Mesothelial cell of epicardium (in vitro differentiated cells): ENCODE measurements around the gene MRPL37. TPM values are rescaled to one million over a fixed set of nuclear protein-coding genes. Genes with fewer than 3 reads are reported as not detected.
"Not testable (repeated sequence)": the region's sequence is repeated elsewhere in the genome, so short reads cannot be mapped to it uniquely, and the experiment has no call there.

ENCODE experiments used
- DNase-seq, 2 experiments: peaks; one replicate each; pipeline ENCODE4 v3.0.0; 2021; ENCODE audit warnings: low spot score in 2 of 2; ENCODE audit not compliant: unreplicated experiment in 2 of 2
- H3K27ac Mint-ChIP-seq: 2 replicates; pipeline ENCODE4 v1.8.0; 2021; ENCODE audit warnings: mixed read lengths
- H3K27me3 Mint-ChIP-seq: 2 replicates; pipeline ENCODE4 v1.8.0; 2021; ENCODE audit warnings: low read depth, mixed read lengths
- H3K36me3 Mint-ChIP-seq: 2 replicates; pipeline ENCODE4 v1.8.0; 2021; ENCODE audit warnings: mixed read lengths
- H3K4me1 Mint-ChIP-seq: 2 replicates; pipeline ENCODE4 v1.8.0; 2021; ENCODE audit warnings: mixed read lengths
- H3K4me3 Mint-ChIP-seq: 2 replicates; pipeline ENCODE4 v1.8.0; 2021; ENCODE audit warnings: mild to moderate bottlenecking, moderate library complexity, mixed read lengths
- H3K9me3 Mint-ChIP-seq: 2 replicates; pipeline ENCODE4 v1.8.0; 2021; ENCODE audit warnings: mixed read lengths
- CTCF ChIP-seq: fragments of 200-600 bp; sonication (generic); IDR thresholded peaks from one replicate; pipeline ENCODE4 v1.5.0; 2021; ENCODE audit warnings: antibody characterized with exemption; ENCODE audit not compliant: unreplicated experiment
- total RNA-seq: library from RNA; stranded (reverse); gene quantifications from 3 replicates; pipeline ENCODE4 v1.2.1, GENCODE V29; 2021

MRPL37 gene
- total RNA-seq, 1 donor from 2014 or later: 56.9 TPM

- Mint-ChIP-seq H3K27me3 (no peaks in the 10 kb centered on the region), H3K9me3 (no peaks in the 10 kb centered on the region), H3K4me3 (no peak overlapping the region), H3K27ac (no peak overlapping the region), H3K36me3 (peaks cover 36% of the 10 kb centered on the region), H3K4me1 (peaks cover 3% of the 10 kb centered on the region)
- TF ChIP-seq CTCF: no peak
- DNase-seq: no peak
Measured at GRCh38 chr1:54230507-54231339, 30.8 kb downstream of the MRPL37 start.

GRCh38 chr1:54233196-54233595 is 33.2 kb downstream of the MRPL37 start:
- not testable (repeated sequence) for H3K27me3 Mint-ChIP-seq, H3K9me3 Mint-ChIP-seq, H3K27ac Mint-ChIP-seq, DNase-seq, H3K4me3 Mint-ChIP-seq, H3K4me1 Mint-ChIP-seq
- peaks cover 43% of the 10 kb centered on the region for H3K36me3 Mint-ChIP-seq

DNA sequence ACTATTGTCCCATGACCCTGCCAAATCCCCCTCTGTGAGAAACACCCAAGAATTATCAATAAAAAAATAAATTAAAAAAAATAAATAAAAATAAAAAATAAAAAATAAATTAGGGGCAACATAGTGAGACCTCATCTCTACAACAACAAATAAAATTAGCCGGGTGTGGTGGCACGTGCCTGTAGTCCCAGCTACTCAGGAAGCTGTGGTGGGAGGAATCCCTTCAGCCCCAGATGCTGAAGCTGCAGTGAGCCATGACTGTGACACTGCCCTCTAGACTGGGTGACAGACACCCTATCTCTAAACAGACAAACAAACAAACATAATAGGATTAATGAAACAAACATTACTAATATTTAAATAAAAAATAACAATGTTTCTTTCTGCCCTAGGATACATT is 34.3 kb downstream of the MRPL37 start:
- Mint-ChIP-seq H3K36me3 (peaks cover 43% of the 10 kb centered on the region), H3K9me3 (no peaks in the 10 kb centered on the region), H3K4me1 (peaks cover under 1% of the 10 kb centered on the region), H3K4me3 (no peak overlapping the region), H3K27ac (no peak overlapping the region), H3K27me3 (no peaks in the 10 kb centered on the region)
- no peak for DNase-seq
- no peak for TF ChIP-seq CTCF

DNA sequence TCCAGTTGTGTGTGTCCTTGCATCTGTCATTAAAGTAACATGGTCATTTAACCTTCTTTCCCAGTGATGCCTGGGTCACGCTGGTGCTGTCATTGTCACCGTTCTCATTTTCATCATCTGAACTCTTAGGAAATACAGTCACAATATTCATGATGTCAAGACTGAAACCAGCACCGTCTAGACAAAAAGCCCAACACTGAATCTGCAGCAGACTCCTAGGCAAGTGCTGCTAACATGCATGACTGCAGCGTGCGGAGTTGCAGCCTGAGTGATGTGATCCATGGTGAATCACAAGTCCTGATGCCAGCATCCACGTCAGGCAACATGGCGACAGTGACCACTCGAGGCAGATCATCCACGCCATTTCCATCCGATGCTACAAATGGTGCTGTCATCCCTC is 37.6 kb downstream of the MRPL37 start:
- no peak for DNase-seq
- no peak overlapping the region for H3K27ac Mint-ChIP-seq
- H3K9me3 Mint-ChIP-seq: no peaks in the 10 kb centered on the region
- TF ChIP-seq CTCF: no peak
- no peaks in the 10 kb centered on the region for H3K27me3 Mint-ChIP-seq
- H3K4me3 Mint-ChIP-seq: no peak overlapping the region
- no peaks in the 10 kb centered on the region for H3K4me1 Mint-ChIP-seq
- peaks cover 40% of the 10 kb centered on the region for H3K36me3 Mint-ChIP-seq

- TF ChIP-seq CTCF: no peak
- no peaks in the 10 kb centered on the region for H3K9me3 Mint-ChIP-seq
- H3K4me1 Mint-ChIP-seq: no peaks in the 10 kb centered on the region
- no peaks in the 10 kb centered on the region for H3K27me3 Mint-ChIP-seq
- H3K4me3 Mint-ChIP-seq: no peak overlapping the region
- peaks cover 46% of the 10 kb centered on the region for H3K36me3 Mint-ChIP-seq
- no peak overlapping the region for H3K27ac Mint-ChIP-seq
- no peak for DNase-seq
Measured at GRCh38 chr1:54238353-54239034, 38.5 kb downstream of the MRPL37 start.

DNA sequence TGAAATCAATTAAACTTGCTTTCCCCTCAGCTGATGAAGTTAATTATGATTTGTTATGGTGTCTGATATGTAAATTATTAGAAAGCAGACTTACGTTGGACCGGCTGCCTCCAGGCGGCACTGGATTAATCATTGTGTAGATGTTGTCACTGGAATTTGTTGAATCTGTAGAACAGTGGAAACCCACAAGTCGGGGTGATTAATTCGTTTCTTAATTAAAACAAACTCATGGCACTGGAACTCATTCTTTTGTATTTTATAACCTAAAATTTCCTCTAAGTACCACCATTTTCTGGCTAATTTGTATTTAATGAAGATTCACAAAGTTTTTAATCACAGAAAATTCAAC is 39.0 kb downstream of the MRPL37 start:
- Mint-ChIP-seq H3K27me3 (no peaks in the 10 kb centered on the region), H3K27ac (no peak overlapping the region), H3K4me3 (no peak overlapping the region), H3K36me3 (peaks cover 50% of the 10 kb centered on the region), H3K4me1 (no peaks in the 10 kb centered on the region), H3K9me3 (no peaks in the 10 kb centered on the region)
- no peak for DNase-seq
- no peak for TF ChIP-seq CTCF
